HG02763 (cell line): ENCODE measurements around the gene PLA2G4A.
"Not testable (repeated sequence)": the region's sequence is repeated elsewhere in the genome, so short reads cannot be mapped to it uniquely, and the experiment has no call there.

ENCODE experiments used
- ATAC-seq: cut with Tn5 transposase; IDR thresholded peaks from one replicate; pipeline ENCODE4 v1.9.1; 2021; ENCODE audit warnings: mild to moderate bottlenecking, moderate library complexity; ENCODE audit not compliant: unreplicated experiment

Gene PLA2G4A

GRCh38 chr1:186917106-186917786, 88.5 kb downstream of the PLA2G4A start:
- ATAC-seq, result not testable (repeated sequence)

GRCh38 chr1:186921386-186921785, 92.6 kb downstream of the PLA2G4A start:
- not testable (repeated sequence) for ATAC-seq

GRCh38 chr1:186922814-186923213, 94.1 kb downstream of the PLA2G4A start:
- ATAC-seq, result not testable (repeated sequence)

DNA sequence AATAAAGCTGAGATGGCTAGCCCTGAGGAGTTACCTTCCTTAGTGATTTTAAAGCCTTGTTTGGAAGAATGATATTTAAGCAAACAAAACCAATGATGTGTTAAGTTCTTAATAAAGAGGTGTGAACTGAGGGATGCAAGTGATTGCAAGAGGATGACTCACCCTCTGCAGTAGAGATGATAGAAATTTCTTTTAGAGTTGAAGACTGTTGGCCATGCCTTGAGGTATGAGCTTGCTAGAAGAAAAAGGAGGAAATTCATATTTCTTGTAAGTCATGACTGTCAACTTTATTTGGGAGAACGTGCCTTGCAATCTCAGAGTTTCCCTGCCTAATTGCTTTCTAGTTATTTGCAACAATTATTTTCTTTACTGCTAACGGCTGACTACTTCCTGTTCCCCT, 94.7 kb downstream of the PLA2G4A start:
- no peak for ATAC-seq

DNA sequence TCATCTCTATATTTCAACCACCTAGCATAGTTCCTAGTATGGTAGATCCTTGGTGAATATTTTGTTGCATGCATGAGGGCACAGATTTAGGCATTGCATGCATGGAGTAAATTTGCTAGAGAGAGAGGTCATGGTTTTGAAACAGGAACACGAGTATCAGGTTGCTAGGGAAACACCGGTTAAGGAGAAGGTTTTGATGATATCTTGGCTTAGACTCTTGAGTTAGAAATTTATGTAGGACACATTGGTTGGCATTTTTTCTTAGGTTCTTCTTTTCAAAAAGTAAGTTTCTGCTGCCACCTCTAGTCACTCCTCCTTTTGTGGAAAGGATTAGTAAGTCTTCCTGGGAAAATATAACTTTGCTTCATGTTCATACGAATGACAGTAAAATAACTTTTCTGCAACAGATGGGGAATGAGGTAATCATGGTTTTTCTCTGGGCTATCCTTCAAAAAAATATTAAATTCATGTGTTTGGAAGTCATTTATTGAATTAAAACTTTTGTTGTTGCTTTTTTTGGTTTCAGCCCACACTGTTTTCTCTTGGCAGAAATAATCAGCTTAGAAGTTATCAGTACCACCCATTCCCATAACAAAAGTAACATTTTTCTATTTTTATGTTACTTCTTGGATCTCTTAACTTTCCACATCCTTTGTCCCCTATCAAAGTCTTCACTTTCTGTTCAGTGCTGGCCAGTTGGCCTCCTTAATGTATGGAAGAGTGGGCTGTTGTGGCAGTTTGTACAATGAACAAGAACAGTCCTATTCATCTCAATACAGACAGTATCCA, 97.3 kb downstream of the PLA2G4A start:
- ATAC-seq, result no peak

- no peak for ATAC-seq
These were observed 99.1 kb downstream of the PLA2G4A start for GRCh38 chr1:186927884-186928283.

DNA sequence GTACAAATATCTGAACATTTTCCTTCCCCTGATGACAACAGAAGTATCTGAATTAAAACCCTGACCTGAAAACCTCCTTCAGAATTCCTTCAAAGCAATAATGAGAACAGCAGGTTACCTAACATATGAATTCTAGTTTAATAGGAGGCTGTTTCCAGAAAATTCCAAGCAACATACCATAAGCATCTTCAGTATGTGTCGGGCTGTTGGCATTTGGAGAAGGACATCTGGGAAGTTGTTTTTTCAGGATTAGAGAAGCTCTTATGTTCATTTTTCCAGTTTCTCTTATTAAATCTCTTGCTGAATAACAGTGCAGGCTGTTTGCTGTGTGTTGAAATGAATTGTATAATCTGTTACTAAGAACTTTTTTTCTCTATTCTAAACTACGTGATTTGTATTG, 101.5 kb downstream of the PLA2G4A start:
- ATAC-seq, result no peak

- no peak for ATAC-seq
These were observed 108.4 kb downstream of the PLA2G4A start for GRCh38 chr1:186937016-186937670.

GRCh38 chr1:186943891-186944686, 115.3 kb downstream of the PLA2G4A start:
- ATAC-seq, result no peak

DNA sequence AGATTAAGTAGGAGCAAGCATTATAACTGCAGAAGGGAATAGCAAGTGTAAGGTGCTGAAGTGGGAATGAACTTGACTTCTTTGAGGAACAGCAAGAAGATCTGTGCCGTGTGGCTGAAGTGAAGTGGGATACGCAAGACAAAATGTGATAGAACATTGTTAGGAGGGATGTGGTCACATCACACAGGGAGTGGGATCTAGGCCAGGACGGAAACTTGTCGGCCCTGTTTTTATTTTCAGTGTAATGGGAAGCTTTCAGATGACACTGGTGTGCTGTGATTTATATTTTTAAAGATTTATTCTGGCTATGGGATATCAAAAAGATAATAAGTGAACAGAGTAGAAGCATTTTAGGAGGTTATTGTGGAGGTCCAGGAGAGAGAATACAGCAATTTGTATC, 116.4 kb downstream of the PLA2G4A start:
- no peak for ATAC-seq

GRCh38 chr1:186948535-186948934, 119.8 kb downstream of the PLA2G4A start:
- ATAC-seq, result no peak

- ATAC-seq, result no peak
These were observed 120.4 kb downstream of the PLA2G4A start for GRCh38 chr1:186949173-186949572.

- no peak for ATAC-seq
These were observed 121.8 kb downstream of the PLA2G4A start for GRCh38 chr1:186950547-186950946.

GRCh38 chr1:186953876-186954275, 125.1 kb downstream of the PLA2G4A start:
- no peak for ATAC-seq

DNA sequence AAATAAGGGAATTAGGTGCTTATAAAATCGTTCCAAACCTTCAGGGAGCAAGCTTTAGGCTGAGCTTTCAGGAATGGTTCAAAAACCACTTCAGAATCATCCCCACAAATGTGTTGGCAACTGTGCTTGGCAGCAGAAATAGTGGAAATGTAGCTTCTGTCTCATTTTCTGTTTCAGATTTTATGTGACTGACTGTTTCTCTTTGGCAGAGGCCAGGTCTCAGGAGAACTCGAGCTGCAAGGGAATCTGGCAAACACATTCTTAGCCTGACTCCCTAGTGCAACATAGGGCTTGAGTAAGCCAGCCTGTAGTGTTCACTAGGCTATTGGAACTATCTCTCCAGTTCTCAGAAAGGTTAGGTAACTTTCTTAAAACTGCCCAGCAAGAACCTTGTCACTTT, 128.6 kb downstream of the PLA2G4A start:
- ATAC-seq, result no peak

DNA sequence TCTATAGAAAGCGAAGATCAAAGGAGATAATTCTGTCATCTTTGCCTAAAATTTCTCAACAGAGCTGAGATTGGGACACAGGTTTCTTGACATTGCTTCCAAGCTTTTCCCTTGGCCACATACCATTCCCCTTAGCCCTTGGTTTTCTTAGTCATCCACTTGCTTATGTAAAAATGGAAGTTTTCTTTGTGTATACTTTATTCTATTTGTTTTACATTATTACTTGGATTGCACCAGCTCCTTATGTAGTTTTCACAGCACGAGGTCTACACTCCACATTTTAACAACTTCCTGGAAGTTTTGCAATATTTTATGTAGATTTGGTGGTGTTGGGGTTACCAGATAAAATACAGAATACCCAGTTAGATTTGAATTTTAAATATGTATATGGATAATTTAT, 129.8 kb downstream of the PLA2G4A start:
- ATAC-seq, result no peak

- ATAC-seq, result no peak
These were observed 132.1 kb downstream of the PLA2G4A start for GRCh38 chr1:186960861-186961260.

DNA sequence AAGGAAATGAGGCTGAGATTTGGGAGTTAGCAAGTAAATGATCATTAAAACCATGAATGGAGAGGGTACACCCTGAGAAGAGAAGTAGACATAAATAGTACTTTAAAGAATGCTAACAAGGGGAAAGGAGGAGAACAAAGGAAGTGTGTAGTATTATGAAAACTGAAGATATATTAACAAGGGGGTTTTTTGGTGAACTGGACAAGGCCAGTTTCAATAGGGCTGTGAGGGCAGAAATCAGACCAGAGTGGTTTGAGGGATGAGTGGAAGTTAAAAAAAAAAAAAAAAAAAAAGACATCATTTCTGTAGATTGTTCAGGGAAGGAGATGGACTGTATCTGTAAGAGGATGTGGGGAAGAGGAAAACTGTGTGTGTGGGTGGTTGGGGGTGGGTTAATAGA, 137.1 kb downstream of the PLA2G4A start:
- no peak for ATAC-seq

DNA sequence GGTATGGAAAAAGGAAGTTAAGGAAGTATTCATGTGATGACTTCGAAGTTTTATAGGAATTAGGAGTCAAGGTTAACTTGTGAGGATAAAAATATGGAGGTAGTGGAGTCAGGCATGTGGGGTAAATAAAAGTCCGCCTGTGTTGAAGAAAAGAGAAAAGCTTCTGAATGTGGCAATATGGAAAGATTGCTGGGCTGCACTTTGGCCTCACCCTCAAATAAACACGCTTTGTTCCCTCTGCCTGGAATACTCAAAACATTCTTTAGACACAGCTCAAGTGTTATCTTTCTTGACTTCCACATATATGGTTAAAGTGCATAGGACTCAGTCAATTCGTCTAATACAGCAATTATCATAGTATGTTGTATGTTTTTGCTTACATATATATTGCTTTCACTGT, 137.7 kb downstream of the PLA2G4A start:
- ATAC-seq, result no peak

DNA sequence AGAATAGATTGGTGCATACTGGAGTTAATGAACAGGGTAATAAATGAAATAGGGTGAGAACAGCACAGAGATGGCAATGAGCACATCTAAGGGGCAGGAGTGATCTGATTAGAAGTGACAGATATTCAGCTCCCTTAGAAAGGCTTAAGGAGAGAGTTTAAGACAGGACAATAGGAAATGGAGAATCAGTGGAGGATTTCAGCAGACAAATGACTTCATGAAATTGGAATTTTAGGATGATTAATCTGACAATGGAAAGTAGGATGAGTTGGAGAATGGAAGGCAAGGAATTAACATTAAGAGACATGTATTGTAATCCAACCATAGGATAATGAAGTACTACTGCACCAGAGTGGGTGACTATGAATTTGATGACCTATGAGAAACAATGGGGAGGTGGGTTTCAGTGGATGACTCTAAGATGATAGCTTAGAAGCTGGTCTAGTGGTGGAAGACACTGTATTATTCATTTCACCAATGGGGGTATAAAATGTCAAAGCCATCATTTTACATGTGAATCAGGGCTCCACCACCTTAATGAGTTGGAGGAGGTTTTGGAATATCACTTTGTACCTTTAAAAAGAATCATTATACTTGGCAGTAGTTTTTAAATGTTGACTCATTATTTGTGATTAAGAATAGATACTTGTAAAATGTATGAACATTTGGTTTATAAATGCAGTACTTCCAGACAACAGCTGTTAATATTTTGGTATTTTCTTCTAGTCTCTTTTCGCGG, 139.1 kb downstream of the PLA2G4A start:
- ATAC-seq, result no peak
